NB4 (cell line): ENCODE results near the gene AIF1L.

Source experiments
- DNase-seq: peaks from one replicate; pipeline ENCODE4 v3.0.0; 2010; ENCODE audit warnings: low read depth
- H3K4me3 ChIP-seq: one replicate; pipeline ENCODE4 v1.5.1; 2011; ENCODE audit warnings: mild to moderate bottlenecking, low read depth, low read length, moderate library complexity
- CTCF ChIP-seq: IDR thresholded peaks from one replicate; pipeline ENCODE4 v1.5.1; 2012; ENCODE audit warnings: low read depth, low read length
- MYC ChIP-seq: IDR thresholded peaks from 2 replicates; pipeline ENCODE4 v1.6.1; 2011; ENCODE audit warnings: low read depth, low read length
- POLR2A ChIP-seq: IDR thresholded peaks from 2 replicates; pipeline ENCODE4 v1.6.1; 2011; ENCODE audit warnings: mild to moderate bottlenecking; ENCODE audit not compliant: insufficient read length; ENCODE audit errors: extremely low read depth
- TF ChIP-seq, protein P1 (sequence below): IDR thresholded peaks from 2 replicates; pipeline ENCODE4 v1.6.1; 2011; ENCODE audit warnings: low read depth, low read length

Gene AIF1L

GRCh38 chr9:131116281-131117120 lies 20.2 kb downstream of the AIF1L start:
- TF ChIP-seq CTCF (no peak), POLR2A (no peak), MYC (no peak)
- TF ChIP-seq, protein P1, sequence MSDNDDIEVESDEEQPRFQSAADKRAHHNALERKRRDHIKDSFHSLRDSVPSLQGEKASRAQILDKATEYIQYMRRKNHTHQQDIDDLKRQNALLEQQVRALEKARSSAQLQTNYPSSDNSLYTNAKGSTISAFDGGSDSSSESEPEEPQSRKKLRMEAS, result no peak
- no peak overlapping the region for H3K4me3 ChIP-seq
- DNase-seq, result no peak

GRCh38 chr9:131117121-131117761 lies 20.9 kb downstream of the AIF1L start:
- no peak overlapping the region for H3K4me3 ChIP-seq
- no peak for DNase-seq
- TF ChIP-seq POLR2A (no peak), MYC (no peak)
- TF ChIP-seq, protein P1, result no peak

DNA sequence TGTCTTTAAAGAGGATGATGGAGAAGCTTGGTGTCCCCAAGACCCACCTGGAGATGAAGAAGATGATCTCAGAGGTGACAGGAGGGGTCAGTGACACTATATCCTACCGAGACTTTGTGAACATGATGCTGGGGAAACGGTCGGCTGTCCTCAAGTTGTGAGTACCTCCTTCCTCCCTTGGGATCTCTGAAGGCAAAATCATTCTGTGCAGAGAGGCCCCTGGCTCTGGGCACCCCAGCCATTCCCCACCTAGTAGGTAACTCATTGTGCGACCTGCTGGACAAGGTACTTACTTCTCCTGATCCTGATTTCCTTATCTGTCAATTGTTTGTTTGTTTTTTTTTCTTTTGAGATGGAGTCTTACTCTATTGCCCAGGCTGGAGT lies 21.4 kb downstream of the AIF1L start:
- TF ChIP-seq, protein P1, result no peak
- no peak for TF ChIP-seq MYC
- no peak for TF ChIP-seq CTCF
- TF ChIP-seq POLR2A, result no peak
- H3K4me3 ChIP-seq, result no peak overlapping the region
- DNase-seq, result no peak

DNA sequence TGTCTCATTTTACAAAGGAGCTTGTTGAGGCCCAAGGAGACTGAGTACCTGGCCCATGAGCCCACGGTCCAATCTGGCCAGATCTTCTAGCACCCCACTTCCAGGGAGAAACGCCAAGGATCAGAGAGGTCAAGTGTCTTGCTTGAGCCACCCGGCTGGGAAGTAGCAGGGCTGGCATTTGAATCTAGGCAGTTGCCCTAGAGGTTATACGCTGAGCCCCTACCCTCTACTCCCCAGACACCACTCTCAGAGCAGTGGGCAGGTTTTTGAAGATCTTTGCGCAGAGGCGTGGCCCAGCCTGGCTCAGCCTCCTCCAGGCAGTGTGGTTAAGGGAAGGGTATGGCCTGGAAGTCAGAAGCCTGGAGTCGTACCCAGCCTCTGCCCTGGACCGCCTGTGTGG lies 23.3 kb downstream of the AIF1L start:
- no peak for TF ChIP-seq MYC
- TF ChIP-seq CTCF, result no peak
- TF ChIP-seq, protein P1, result no peak
- no peak for TF ChIP-seq POLR2A
- H3K4me3 ChIP-seq, result no peak overlapping the region
- DNase-seq, result no peak

DNA sequence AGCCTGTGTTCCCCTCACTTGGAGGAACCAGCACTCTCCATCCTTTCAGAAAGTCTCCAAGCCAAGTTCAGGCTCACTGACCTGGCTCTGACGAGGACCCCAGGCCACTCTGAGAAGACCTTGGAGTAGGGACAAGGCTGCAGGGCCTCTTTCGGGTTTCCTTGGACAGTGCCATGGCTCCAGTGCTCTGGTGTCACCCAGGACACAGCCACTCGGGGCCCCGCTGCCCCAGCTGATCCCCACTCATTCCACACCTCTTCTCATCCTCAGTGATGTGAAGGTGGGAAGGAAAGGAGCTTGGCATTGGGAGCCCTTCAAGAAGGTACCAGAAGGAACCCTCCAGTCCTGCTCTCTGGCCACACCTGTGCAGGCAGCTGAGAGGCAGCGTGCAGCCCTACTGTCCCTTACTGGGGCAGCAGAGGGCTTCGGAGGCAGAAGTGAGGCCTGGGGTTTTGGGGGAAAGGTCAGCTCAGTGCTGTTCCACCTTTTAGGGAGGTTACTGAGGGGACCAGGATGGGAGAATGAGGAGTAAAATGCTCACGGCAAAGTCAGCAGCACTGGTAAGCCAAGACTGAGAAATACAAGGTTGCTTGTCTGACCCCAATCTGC lies 24.4 kb downstream of the AIF1L start:
- no peak overlapping the region for H3K4me3 ChIP-seq
- TF ChIP-seq MYC (no peak), CTCF (no peak), POLR2A (no peak)
- TF ChIP-seq, protein P1, result no peak
- no peak for DNase-seq

DNA sequence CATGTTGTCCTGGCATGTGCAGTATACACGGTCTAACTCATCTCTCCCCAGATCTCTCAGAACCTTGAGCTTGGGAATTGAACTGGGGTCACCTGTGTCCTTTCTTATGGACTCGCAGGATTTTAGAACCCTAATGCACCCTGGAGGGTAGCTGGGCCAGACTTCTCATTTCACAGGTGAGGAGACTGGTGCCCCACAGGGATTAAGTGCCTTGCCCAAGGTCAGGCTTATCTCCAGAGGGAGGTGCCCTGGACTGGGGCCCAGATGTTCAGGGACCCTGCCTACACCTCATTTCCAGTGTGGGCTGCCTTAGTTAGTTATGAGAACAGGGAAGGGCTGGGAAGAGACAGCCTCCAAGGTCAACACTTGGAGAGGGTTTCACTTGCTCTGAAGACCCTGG lies 25.0 kb downstream of the AIF1L start:
- TF ChIP-seq CTCF (no peak), MYC (no peak), POLR2A (no peak)
- TF ChIP-seq, protein P1, result no peak
- DNase-seq, result no peak

More for the DNA sequence above, 25.0 kb downstream of the AIF1L start:
- H3K4me3 ChIP-seq, result no peak overlapping the region
